Astrocyte (in vitro differentiated cells and primary cell): ENCODE measurements around the gene DUSP5. TPM values are rescaled to one million over a fixed set of nuclear protein-coding genes. Genes with fewer than 3 reads are reported as not detected.

ENCODE experiments used
- DNase-seq: peaks from one replicate; pipeline ENCODE4 v3.0.0-alpha.2; 2010; ENCODE audit warnings: low read depth
- FAIRE-seq: peaks from 2 replicates; lab custom pipeline; 2011; peaks lifted over from hg19 to GRCh38; lab: Jason Lieb, UNC
- H2AFZ ChIP-seq: 2 replicates; pipeline ENCODE4 v1.6.0; 2012; ENCODE audit warnings: low read depth, low read length, inconsistent platforms
- H3K27ac ChIP-seq: 2 replicates; pipeline ENCODE4 v1.5.1; 2011; ENCODE audit warnings: low read depth, low read length, inconsistent platforms
- H3K27me3 ChIP-seq: 2 replicates; pipeline ENCODE4 v1.6.0; 2011; ENCODE audit warnings: low read length, inconsistent platforms; ENCODE audit not compliant: insufficient read depth
- H3K36me3 ChIP-seq: 2 replicates; pipeline ENCODE4 v1.5.1; 2011; ENCODE audit warnings: low read length, inconsistent platforms; ENCODE audit not compliant: insufficient read depth
- H3K4me1 ChIP-seq: 2 replicates; pipeline ENCODE4 v1.5.1; 2011; ENCODE audit warnings: low read length, inconsistent platforms; ENCODE audit not compliant: insufficient read depth
- H3K4me2 ChIP-seq: 2 replicates; pipeline ENCODE4 v1.6.0; 2012; ENCODE audit warnings: low read length, inconsistent platforms
- H3K4me3 ChIP-seq: 2 replicates; pipeline ENCODE4 v1.5.1; 2011; ENCODE audit warnings: low read depth, mild to moderate bottlenecking, low read length, inconsistent platforms; ENCODE audit not compliant: insufficient read depth
- H3K79me2 ChIP-seq: 2 replicates; pipeline ENCODE4 v1.6.0; 2012; ENCODE audit warnings: mild to moderate bottlenecking, low read length, inconsistent platforms; ENCODE audit not compliant: insufficient read depth
- H3K9ac ChIP-seq: 2 replicates; pipeline ENCODE4 v1.6.0; 2012; ENCODE audit warnings: mild to moderate bottlenecking, low read length, inconsistent platforms
- H3K9me3 ChIP-seq: 2 replicates; pipeline ENCODE4 v1.5.1; 2012; ENCODE audit warnings: low read depth, mild to moderate bottlenecking, low read length, inconsistent platforms; ENCODE audit not compliant: insufficient read depth
- H4K20me1 ChIP-seq: 2 replicates; pipeline ENCODE4 v1.6.0; 2012; ENCODE audit warnings: low read length, inconsistent platforms; ENCODE audit not compliant: insufficient read depth
- H3K27ac Mint-ChIP-seq: one replicate; pipeline ENCODE4 v1.8.0; 2021; ENCODE audit warnings: mild to moderate bottlenecking, mixed read lengths; ENCODE audit not compliant: unreplicated experiment
- H3K27me3 Mint-ChIP-seq: one replicate; pipeline ENCODE4 v1.8.0; 2021; ENCODE audit warnings: low read depth, mixed read lengths; ENCODE audit not compliant: unreplicated experiment
- H3K36me3 Mint-ChIP-seq: one replicate; pipeline ENCODE4 v1.8.0; 2021; ENCODE audit warnings: low read depth, mixed read lengths; ENCODE audit not compliant: unreplicated experiment
- H3K4me1 Mint-ChIP-seq: one replicate; pipeline ENCODE4 v1.8.0; 2021; ENCODE audit warnings: low read depth, mixed read lengths; ENCODE audit not compliant: unreplicated experiment
- H3K4me3 Mint-ChIP-seq: one replicate; pipeline ENCODE4 v1.8.0; 2021; ENCODE audit warnings: mild to moderate bottlenecking, moderate library complexity, mixed read lengths; ENCODE audit not compliant: unreplicated experiment
- H3K9me3 Mint-ChIP-seq: one replicate; pipeline ENCODE4 v1.8.0; 2021; ENCODE audit warnings: mild to moderate bottlenecking, mixed read lengths; ENCODE audit not compliant: unreplicated experiment
- CTCF ChIP-seq: IDR thresholded peaks from 2 replicates; pipeline ENCODE4 v1.5.1; 2011; ENCODE audit warnings: low read depth, mild to moderate bottlenecking, inconsistent platforms, low read length, moderate library complexity; ENCODE audit not compliant: insufficient read depth
- EZH2 ChIP-seq: IDR thresholded peaks from 2 replicates; pipeline ENCODE4 v1.6.1; 2012; ENCODE audit warnings: mild to moderate bottlenecking, low read length, inconsistent platforms; ENCODE audit not compliant: insufficient read depth
- total RNA-seq: library from RNA; stranded (reverse); gene quantifications from 2 replicates; pipeline ENCODE4 v1.2.1, GENCODE V29; 2021

DUSP5 gene
- total RNA-seq, 1 donor from 2014 or later: 36.4 TPM

GRCh38 chr10:110512461-110513187 is 14.9 kb downstream of the DUSP5 start:
- peaks cover 45% of the 10 kb centered on the region for H3K36me3 Mint-ChIP-seq
- Histone ChIP-seq H3K4me3 (no peak overlapping the region), H3K36me3 (peaks cover 45% of the 10 kb centered on the region), H4K20me1 (peaks cover 41% of the 10 kb centered on the region), H2AFZ (no peak overlapping the region), H3K27me3 (no peaks in the 10 kb centered on the region), H3K9ac (peak overlapping the region; percentile 56), H3K79me2 (peaks cover 52% of the 10 kb centered on the region), H3K4me2 (peak overlapping the region; percentile 68), H3K9me3 (no peaks in the 10 kb centered on the region), H3K27ac (peak overlapping the region; percentile 74), H3K4me1 (peaks cover 25% of the 10 kb centered on the region)
- peaks cover 2% of the 10 kb centered on the region for H3K9me3 Mint-ChIP-seq
- no peak for TF ChIP-seq EZH2
- TF ChIP-seq CTCF: no peak
- H3K27me3 Mint-ChIP-seq: no peaks in the 10 kb centered on the region
- H3K27ac Mint-ChIP-seq: peak overlapping the region; percentile 75
- DNase-seq (peak; percentile 91), FAIRE-seq (peak; percentile 88)
- peak overlapping the region; percentile 54 for H3K4me3 Mint-ChIP-seq
- peaks cover 30% of the 10 kb centered on the region for H3K4me1 Mint-ChIP-seq

- H4K20me1 ChIP-seq: peaks cover 28% of the 10 kb centered on the region
- no peak overlapping the region for H3K27ac Mint-ChIP-seq
- no peaks in the 10 kb centered on the region for H3K27me3 Mint-ChIP-seq
- peaks cover 39% of the 10 kb centered on the region for H3K79me2 ChIP-seq
- no peak overlapping the region for H3K9ac ChIP-seq
- peaks cover 20% of the 10 kb centered on the region for H3K4me1 Mint-ChIP-seq
- peaks cover 25% of the 10 kb centered on the region for H3K4me1 ChIP-seq
- no peak overlapping the region for H3K4me2 ChIP-seq
- no peaks in the 10 kb centered on the region for H3K9me3 ChIP-seq
- FAIRE-seq (no peak), DNase-seq (no peak)
- H3K27me3 ChIP-seq: no peaks in the 10 kb centered on the region
- no peak overlapping the region for H2AFZ ChIP-seq
- H3K9me3 Mint-ChIP-seq: peaks cover 2% of the 10 kb centered on the region
- TF ChIP-seq CTCF: no peak
- TF ChIP-seq EZH2: no peak
- peak overlapping the region; percentile 40 for H3K4me3 Mint-ChIP-seq
- peaks cover 36% of the 10 kb centered on the region for H3K36me3 ChIP-seq
- H3K27ac ChIP-seq: no peak overlapping the region
- H3K36me3 Mint-ChIP-seq: peaks cover 36% of the 10 kb centered on the region
- H3K4me3 ChIP-seq: no peak overlapping the region
Observed at GRCh38 chr10:110513949-110514348, 16.2 kb downstream of the DUSP5 start.

- peaks cover 19% of the 10 kb centered on the region for H4K20me1 ChIP-seq
- Mint-ChIP-seq H3K27ac (no peak overlapping the region), H3K9me3 (peaks cover 2% of the 10 kb centered on the region), H3K27me3 (no peaks in the 10 kb centered on the region), H3K36me3 (peaks cover 36% of the 10 kb centered on the region), H3K4me3 (no peak overlapping the region), H3K4me1 (peaks cover 18% of the 10 kb centered on the region)
- no peak overlapping the region for H3K4me2 ChIP-seq
- no peak overlapping the region for H3K27ac ChIP-seq
- no peaks in the 10 kb centered on the region for H3K9me3 ChIP-seq
- H3K36me3 ChIP-seq: peaks cover 27% of the 10 kb centered on the region
- H3K27me3 ChIP-seq: no peaks in the 10 kb centered on the region
- no peak overlapping the region for H2AFZ ChIP-seq
- no peak for DNase-seq
- no peak overlapping the region for H3K9ac ChIP-seq
- peaks cover 30% of the 10 kb centered on the region for H3K79me2 ChIP-seq
- H3K4me1 ChIP-seq: peaks cover 25% of the 10 kb centered on the region
- TF ChIP-seq EZH2 (no peak), CTCF (no peak)
- no peak overlapping the region for H3K4me3 ChIP-seq
- no peak for FAIRE-seq
Observed at GRCh38 chr10:110514848-110515247, 17.1 kb downstream of the DUSP5 start.
